Lung (tissue), 12 donors: ENCODE measurements around the gene LRRC27. TPM values are rescaled to one million over a fixed set of nuclear protein-coding genes. Genes with fewer than 3 reads are reported as not detected.
"Not testable (repeated sequence)": the region's sequence is repeated elsewhere in the genome, so short reads cannot be mapped to it uniquely, and the experiment has no call there.

Experiments
- ATAC-seq: fragments of 200-7000 bp; cut with Tn5 transposase; one replicate; pipeline ENCODE4 v1.9.1; 2020; ENCODE audit warnings: moderate number of reproducible peaks; ENCODE audit not compliant: insufficient read depth, low FRiP score
- DNase-seq, 3 donors: peaks; one replicate each; pipeline ENCODE4 v3.0.0-alpha.2; 2013 to 2017
- H3K27ac ChIP-seq, 2 donors: one replicate each; pipeline ENCODE4 v1.5.1; 2013; ENCODE audit warnings: mild to moderate bottlenecking in 2 of 2, moderate library complexity in 2 of 2, control low read depth in 1 of 2, inconsistent platforms in 1 of 2, low read depth in 1 of 2, low read length in 1 of 2
- H3K27me3 ChIP-seq, 3 donors: one replicate each; pipeline ENCODE4 v1.5.1; 2013; ENCODE audit warnings: low read length in 2 of 3; ENCODE audit not compliant: control insufficient read depth in 3 of 3, insufficient read depth in 3 of 3
- H3K36me3 ChIP-seq, 4 donors: one replicate each; pipeline ENCODE4 v1.5.1; 2013; ENCODE audit warnings: low read length in 4 of 4, mild to moderate bottlenecking in 1 of 4, moderate library complexity in 1 of 4; ENCODE audit not compliant: control insufficient read depth in 4 of 4, insufficient read depth in 4 of 4
- H3K4me1 ChIP-seq, 5 donors: one replicate each; pipeline ENCODE4 v1.5.1; 2013; ENCODE audit warnings: low read length in 5 of 5, mild to moderate bottlenecking in 2 of 5, moderate library complexity in 1 of 5; ENCODE audit not compliant: control insufficient read depth in 5 of 5, insufficient read depth in 5 of 5
- H3K4me3 ChIP-seq: one replicate; pipeline ENCODE4 v1.5.1; 2013; ENCODE audit warnings: mild to moderate bottlenecking, control low read depth, moderate library complexity
- H3K9ac ChIP-seq, 2 donors: one replicate each; pipeline ENCODE4 v1.5.1; 2013; ENCODE audit warnings: low read length in 2 of 2, control low read depth in 1 of 2; ENCODE audit not compliant: insufficient read depth in 1 of 2
- H3K9me3 ChIP-seq, 4 donors: one replicate each; pipeline ENCODE4 v1.5.1; 2013; ENCODE audit warnings: low read length in 3 of 4, mild to moderate bottlenecking in 1 of 4, moderate library complexity in 1 of 4; ENCODE audit not compliant: control insufficient read depth in 4 of 4, insufficient read depth in 3 of 4
- CTCF ChIP-seq: IDR thresholded peaks from 2 replicates; pipeline ENCODE4 v1.5.1; 2012; ENCODE audit warnings: mild to moderate bottlenecking; ENCODE audit errors: control extremely low read depth, extremely low read depth
- WGBS, 2 donors: extraction: QIAGEN DNeasy Blood & Tissue Kit; methylation state at CpG; one replicate each; pipeline ENCODE4 v1.1.7; 2013; 5-methylcytosine and 5-hydroxymethylcytosine counted together
- polyA plus RNA-seq, 2 donors: library from polyadenylated mRNA; stranded (reverse); fragments of 200-250 nt; gene quantifications; one replicate each; pipeline ENCODE4 v1.2.1, GENCODE V29; 2013
- total RNA-seq, 2 donors: library from RNA; depleted of rRNA in 1 of 2; stranded (reverse); fragments of >200 nt in 1 of 2; gene quantifications; one replicate each; pipeline ENCODE4 v1.2.1, GENCODE V29; 2014 to 2021
- donor health status: control.
- donor health status: control.
- donor health status: Bipolar disorder and iron deficiency.
- donor health status: healthy.
- donor health status: DM: yes; HTN: yes; CAD: no.

The LRRC27 gene
- total and polyA plus RNA-seq, 4 donors = 5.8 to 25.5 (median 17.2) TPM

- H3K4me1 ChIP-seq = peaks cover 0 to 7% (median 0%) of the 10 kb centered on the region in 5 donors
- H3K9ac ChIP-seq = no peak overlapping the region
- DNase-seq = no peak
- no peak for TF ChIP-seq CTCF
- peaks cover 0 to 5% (median 0%) of the 10 kb centered on the region in 4 donors for H3K36me3 ChIP-seq
- H3K9me3 ChIP-seq = no peaks in the 10 kb centered on the region
- WGBS, 2 donors = 91 to 95% methylated on average over 7 of the region's 7 CpGs
- no peak for ATAC-seq
- H3K4me3 ChIP-seq = no peak overlapping the region
- no peaks in the 10 kb centered on the region for H3K27me3 ChIP-seq
- no peak overlapping the region for H3K27ac ChIP-seq
Observed at GRCh38 chr10:132377326-132377725, 45.3 kb downstream of the LRRC27 start.

GRCh38 chr10:132379026-132379425 lies 47.0 kb downstream of the LRRC27 start:
- not testable (repeated sequence) for DNase-seq, ATAC-seq, H3K4me1 ChIP-seq, H3K27me3 ChIP-seq, H3K36me3 ChIP-seq, H3K9me3 ChIP-seq, H3K4me3 ChIP-seq, H3K9ac ChIP-seq, H3K27ac ChIP-seq
- 89 to 95% methylated on average over 16 of the region's 16 CpGs for WGBS, 2 donors

GRCh38 chr10:132380986-132381385 lies 49.0 kb downstream of the LRRC27 start:
- H3K4me1 ChIP-seq, H3K36me3 ChIP-seq, H3K27me3 ChIP-seq, ATAC-seq, DNase-seq, H3K9me3 ChIP-seq, H3K27ac ChIP-seq, H3K4me3 ChIP-seq, H3K9ac ChIP-seq: not testable (repeated sequence)
- WGBS, 2 donors = 97 to 98% methylated on average over 4 of the region's 4 CpGs

GRCh38 chr10:132381741-132382140 lies 49.7 kb downstream of the LRRC27 start:
- no peak overlapping the region for H3K9ac ChIP-seq
- H3K36me3 ChIP-seq = peaks cover 0 to 5% (median 0%) of the 10 kb centered on the region in 4 donors
- ATAC-seq = no peak
- H3K4me3 ChIP-seq = no peak overlapping the region
- no peak for TF ChIP-seq CTCF
- WGBS, 2 donors = 44 to 48% methylated on average over 2 of the region's 2 CpGs
- no peaks in the 10 kb centered on the region for H3K27me3 ChIP-seq
- H3K4me1 ChIP-seq = peaks cover 0 to 7% (median 3%) of the 10 kb centered on the region in 5 donors
- peaks cover 0 to 3% (median 0%) of the 10 kb centered on the region in 4 donors for H3K9me3 ChIP-seq
- no peak for DNase-seq
- H3K27ac ChIP-seq = no peak overlapping the region
